IPS DF 19.7 (cell line): Measurements from ENCODE around the gene MEF2A.
"Not testable (repeated sequence)": the region's sequence is repeated elsewhere in the genome, so short reads cannot be mapped to it uniquely, and the experiment has no call there.

ENCODE experiments used
- DNase-seq: peaks from one replicate; pipeline ENCODE4 v3.0.0-alpha.2; 2013; ENCODE audit warnings: low read depth, low spot score

Gene MEF2A

GRCh38 chr15:99729327-99729726, 163.5 kb downstream of the MEF2A start:
- DNase-seq, result no peak

- DNase-seq, result no peak
These were observed 164.1 kb downstream of the MEF2A start for GRCh38 chr15:99729920-99730319.

DNA sequence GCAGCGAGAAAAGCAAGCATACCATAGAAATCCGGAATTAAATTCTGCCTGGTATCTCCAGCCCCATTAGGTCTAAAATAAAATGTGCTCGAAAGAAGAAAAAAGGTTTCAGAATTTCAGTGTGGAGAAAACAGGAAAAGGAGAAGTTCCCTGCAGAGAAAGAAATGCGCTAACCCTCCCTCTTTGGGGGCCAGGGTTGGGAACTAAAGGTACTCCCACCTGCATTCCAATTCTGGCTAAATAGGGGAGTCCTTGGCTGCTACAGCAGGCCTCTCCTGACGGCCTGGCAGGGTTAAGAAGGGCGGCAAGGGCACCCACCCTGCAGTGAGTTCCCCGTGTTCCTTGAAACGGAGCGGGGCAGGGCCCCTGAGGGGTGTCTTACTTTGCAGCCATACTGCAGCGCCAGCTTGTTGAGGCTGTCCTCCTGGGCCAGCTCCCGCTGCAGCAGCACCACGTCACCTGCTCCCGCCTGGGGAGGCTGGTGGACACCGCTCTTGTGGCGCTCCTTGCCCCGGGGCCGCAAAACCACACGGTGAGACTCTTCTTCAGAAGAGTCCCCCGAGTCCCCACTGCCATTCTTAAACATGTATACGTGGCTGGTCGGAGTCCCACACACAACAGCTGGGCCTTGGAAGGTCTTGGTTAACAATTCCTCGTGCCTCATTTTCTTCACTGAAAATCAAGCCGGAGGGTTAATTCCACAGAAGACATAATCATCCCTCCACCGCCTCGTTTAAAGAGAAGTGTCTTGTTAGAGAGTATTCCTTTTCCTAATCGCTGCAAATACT, 165.7 kb downstream of the MEF2A start:
- peak; percentile 17 for DNase-seq

GRCh38 chr15:99732124-99732750, 166.5 kb downstream of the MEF2A start:
- no peak for DNase-seq

- DNase-seq, result no peak
These were observed 167.0 kb downstream of the MEF2A start for GRCh38 chr15:99732751-99733267.

- DNase-seq, result peak; percentile 67
These were observed 167.7 kb downstream of the MEF2A start, which contains the start of gene LYSMD4 for GRCh38 chr15:99733268-99734039. Gene LYSMD4 (minus strand): TSS chr15:99733437. CDS start chr15:99731999, 1,438 bp downstream.

DNA sequence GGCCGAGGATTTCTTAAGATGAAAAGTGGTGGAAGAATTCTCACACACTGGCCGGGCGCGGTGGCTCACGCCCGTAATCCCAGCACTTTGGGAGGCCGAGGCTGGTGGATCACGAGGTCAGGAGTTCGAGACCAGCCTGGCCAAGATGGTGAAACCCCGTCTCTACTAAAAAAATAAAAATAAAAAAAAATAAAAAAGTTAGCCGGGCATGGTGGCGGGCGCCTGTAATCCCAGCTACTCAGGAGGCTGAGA, 168.2 kb downstream of the MEF2A start:
- not testable (repeated sequence) for DNase-seq

- no peak for DNase-seq
These were observed 168.8 kb downstream of the MEF2A start for GRCh38 chr15:99734575-99734974.

DNA sequence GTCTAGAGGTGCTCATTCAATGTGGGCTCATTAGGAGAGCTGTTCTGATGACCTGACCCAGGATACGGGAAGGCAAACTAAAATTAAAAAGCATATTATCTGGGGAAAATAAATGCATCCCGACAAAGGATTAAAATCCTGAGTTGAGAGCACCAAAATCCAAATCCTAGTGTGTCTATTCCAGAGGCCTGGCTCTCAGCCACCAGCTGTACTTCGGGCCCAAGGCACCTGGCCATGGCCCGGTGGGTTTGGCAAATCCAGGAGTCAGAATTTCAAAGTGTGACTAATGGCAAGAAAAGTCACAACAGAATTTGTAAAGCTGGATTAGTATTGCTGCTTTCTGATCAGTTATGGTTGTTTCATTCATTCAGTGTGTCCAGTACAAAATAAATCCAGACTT, 170.1 kb downstream of the MEF2A start:
- DNase-seq, result no peak

- DNase-seq, result no peak
These were observed 170.9 kb downstream of the MEF2A start for GRCh38 chr15:99736702-99737101.

DNA sequence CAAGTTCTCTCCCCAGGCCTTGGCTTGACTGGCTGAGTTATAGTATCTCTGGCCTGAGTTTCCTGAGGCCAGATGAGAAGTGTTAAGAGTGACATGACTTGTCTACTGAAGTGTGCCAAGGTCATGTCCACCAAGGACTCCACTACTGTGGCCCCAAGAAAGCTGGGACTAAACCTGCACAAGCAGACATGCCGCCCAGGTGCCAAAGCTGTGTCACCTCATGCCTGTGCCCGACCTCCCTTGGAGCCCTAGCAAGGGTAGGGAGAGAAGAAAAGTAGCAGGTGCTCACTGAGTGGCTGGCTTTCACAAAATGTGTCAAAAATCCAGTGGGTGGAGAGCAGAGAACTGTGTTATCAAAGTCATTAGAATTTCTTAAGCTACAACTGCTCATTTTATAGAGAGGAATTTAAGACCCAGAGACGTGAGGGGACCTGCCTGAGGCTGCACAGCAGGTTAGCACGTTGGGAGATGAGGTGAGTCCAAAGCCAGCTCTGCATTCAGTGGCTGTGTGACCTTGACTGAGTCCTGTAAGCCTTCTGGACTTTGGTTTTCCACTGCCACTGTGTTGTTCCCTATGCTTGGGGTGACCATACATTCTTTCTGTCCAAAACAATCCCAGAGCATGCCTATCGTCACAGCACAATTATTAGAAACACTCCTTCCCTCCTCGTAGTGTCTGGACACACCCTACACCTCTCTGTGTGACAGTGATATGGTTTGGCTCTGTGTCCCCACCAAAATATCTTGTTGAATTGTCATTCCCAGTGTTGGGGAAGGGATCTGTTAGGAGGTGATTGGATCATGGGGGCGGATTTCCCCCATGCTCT, 172.4 kb downstream of the MEF2A start:
- no peak for DNase-seq

- DNase-seq, result no peak
These were observed 176.1 kb downstream of the MEF2A start for GRCh38 chr15:99741835-99742234.

DNA sequence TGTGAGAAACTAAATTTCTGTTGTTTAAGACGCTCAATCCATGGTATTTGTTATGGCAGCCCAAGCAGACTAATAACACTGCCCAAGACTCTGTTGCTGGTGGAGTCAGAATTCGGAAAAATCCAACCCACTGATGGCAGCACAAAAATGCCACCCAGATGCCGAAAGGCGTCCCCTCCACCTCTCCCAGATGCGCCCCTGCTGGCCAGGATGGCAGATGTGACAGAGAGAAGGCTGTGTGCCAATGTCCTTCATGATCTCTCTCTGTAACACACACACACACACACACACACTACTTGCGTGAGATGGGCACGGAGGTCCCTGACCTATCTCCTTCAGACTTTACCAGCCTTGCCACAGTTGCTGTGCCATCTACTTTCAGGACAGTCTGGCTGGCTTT, 178.4 kb downstream of the MEF2A start:
- DNase-seq, result no peak

DNA sequence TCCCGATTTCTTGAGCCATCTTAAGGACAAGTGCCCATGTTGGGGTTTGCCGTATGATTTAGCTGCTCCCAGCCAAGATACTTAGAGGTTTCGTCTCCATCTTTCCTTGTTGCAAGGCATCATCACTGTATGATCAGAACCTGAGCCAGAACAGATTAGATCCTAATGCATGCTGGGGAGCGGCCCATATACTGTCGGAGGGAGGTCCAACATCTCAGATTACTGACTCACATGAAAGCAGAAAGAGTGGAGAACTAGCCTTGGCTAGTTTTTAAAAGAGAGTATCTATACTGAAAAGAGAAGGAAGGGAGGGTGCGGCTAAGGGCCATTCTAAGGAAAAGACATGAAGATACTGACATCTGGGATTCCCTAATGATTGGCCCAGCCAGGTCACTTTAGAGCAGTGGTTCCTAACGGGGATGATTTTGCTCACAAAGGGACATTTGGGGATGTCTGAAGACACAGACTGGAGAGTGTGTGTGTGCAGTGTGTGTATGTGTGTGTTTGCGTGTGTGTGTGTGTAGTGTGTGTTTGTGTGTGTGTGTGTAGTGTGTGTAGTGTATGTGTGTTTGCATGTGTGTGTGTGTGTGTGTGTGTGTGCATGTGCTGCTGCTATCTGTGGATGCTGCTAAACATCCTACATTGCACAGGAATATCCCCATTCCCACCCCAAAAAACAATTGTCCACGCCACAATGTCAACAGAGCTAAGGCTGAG, 179.7 kb downstream of the MEF2A start:
- DNase-seq, result no peak

DNA sequence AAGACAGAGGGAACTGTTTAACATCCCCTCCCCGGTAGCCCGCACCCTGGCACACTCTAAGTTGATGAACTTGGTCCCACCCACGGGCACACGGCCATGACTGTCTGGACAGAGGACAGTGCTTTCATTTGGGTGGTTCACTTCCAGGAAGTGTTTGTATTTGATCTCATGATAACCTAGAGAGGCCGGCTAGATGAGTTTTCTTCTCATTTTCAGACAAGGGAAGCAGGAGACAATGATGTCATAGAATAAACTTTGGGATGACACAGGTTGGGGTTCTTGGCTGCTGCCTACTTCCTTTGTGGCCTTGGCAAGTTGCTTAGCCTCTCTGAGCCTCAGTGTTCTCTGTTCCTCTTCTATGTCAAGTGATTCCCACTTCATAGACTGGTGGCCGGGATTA, 183.6 kb downstream of the MEF2A start:
- DNase-seq, result no peak

GRCh38 chr15:99750326-99750725, 184.5 kb downstream of the MEF2A start:
- not testable (repeated sequence) for DNase-seq

DNA sequence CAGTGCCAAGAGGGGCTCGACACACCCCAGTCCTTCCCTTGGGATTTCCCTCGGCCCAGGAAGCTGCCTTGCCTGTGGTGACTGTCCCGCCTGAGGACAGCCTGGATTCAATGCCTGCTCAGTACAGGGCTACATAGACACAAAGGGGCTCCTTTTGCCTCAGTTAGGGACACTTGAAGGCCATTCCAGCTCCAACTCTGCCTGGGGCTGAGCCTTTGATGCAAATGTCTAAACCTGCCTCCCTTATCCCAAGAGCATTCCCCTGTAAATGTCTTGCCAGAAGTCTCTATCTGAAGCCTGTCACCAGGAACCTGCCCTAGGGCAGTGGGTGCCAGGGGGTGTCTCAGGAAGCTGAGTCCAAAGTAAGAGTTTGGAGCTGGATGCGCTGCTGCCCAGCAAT, 186.8 kb downstream of the MEF2A start:
- no peak for DNase-seq

- DNase-seq, result no peak
These were observed 187.3 kb downstream of the MEF2A start for GRCh38 chr15:99753066-99753465.

DNA sequence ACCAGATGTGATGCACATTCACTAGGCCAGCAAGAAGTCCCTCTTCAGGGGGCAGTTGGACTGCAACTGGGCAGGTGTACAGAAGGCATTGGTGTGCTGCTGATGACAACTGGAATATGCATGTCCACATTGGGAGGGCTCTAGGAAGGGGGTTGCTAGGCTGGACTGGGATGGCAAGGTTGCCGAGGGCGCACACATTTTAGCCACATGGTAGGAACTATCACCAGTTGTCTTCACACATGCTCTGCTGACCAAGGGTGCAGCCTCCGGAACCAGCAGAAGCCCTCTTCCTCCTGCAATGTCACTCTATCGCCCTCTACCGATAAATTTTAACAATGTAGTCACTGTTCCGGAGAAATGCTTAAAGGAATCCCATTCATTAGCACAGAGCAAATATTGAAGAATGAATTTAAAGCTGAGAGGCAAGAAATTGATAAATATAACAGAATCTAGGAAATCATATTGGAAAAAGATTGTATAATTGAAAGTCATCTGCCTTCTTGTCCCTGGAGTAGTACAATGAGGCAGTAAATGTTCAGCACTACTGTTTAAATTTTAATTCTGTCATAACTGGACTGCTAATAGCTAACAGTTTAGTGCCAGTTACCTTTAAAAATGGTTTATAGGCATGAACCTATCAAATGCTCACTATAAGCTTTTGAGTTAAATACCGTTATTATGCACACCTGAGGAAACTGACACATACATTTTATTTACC, 190.1 kb downstream of the MEF2A start:
- DNase-seq, result peak; percentile 17

DNA sequence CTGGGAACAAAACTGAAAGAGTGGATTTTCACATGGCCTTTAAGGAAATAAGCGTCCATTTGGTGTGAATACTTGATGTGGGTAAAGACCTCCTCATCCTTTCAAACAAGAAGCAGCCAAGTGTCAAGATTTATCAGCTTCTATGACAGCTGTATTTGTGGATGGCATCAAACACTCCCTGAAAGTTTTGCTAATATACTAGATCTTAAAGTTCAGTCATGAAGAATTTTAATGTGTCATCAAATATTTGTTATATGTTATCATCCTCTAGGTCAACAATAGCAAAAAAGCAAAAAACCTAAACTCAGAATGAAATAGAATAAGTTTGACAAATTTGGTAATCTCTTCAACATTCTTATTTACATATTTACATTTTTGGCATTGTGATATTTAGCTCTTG, 196.5 kb downstream of the MEF2A start:
- no peak for DNase-seq
